ENCODE data around the gene CDKN2B. TPM values are rescaled to one million over a fixed set of nuclear protein-coding genes. Genes with fewer than 3 reads are reported as not detected.
A peak's percentile ranks its signal among the peaks of the same experiment; 100 is the strongest.

Gene CDKN2B
- total RNA-seq, 3 donors from 2014 or later: 7.3 to 70.1 (median 18.4) TPM

GRCh38 chr9:21996438-21996837, 12.7 kb downstream of the CDKN2B start:
- no peak for DNase-seq (ENCODE audit: low spot score in 2 of 2)
- Histone ChIP-seq H3K27ac (no peak overlapping the region), H3K4me1 (no peaks in the 10 kb centered on the region), H3K9me3 (no peaks in the 10 kb centered on the region), H3K4me3 (no peak overlapping the region), H3K36me3 (no peaks in the 10 kb centered on the region), H3K27me3 (peaks cover 0 to 7% of the 10 kb centered on the region in 2 donors)
- TF ChIP-seq, protein P1, sequence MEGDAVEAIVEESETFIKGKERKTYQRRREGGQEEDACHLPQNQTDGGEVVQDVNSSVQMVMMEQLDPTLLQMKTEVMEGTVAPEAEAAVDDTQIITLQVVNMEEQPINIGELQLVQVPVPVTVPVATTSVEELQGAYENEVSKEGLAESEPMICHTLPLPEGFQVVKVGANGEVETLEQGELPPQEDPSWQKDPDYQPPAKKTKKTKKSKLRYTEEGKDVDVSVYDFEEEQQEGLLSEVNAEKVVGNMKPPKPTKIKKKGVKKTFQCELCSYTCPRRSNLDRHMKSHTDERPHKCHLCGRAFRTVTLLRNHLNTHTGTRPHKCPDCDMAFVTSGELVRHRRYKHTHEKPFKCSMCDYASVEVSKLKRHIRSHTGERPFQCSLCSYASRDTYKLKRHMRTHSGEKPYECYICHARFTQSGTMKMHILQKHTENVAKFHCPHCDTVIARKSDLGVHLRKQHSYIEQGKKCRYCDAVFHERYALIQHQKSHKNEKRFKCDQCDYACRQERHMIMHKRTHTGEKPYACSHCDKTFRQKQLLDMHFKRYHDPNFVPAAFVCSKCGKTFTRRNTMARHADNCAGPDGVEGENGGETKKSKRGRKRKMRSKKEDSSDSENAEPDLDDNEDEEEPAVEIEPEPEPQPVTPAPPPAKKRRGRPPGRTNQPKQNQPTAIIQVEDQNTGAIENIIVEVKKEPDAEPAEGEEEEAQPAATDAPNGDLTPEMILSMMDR (IDR thresholded peaks at IDR 0.05): no peak
- no peak for TF ChIP-seq POLR2AphosphoS5 (IDR thresholded peaks at IDR 0.05)
- intact Hi-C loops (cut with DNase I; ENCODE audit: low total_unique reads): no loop called here

DNA sequence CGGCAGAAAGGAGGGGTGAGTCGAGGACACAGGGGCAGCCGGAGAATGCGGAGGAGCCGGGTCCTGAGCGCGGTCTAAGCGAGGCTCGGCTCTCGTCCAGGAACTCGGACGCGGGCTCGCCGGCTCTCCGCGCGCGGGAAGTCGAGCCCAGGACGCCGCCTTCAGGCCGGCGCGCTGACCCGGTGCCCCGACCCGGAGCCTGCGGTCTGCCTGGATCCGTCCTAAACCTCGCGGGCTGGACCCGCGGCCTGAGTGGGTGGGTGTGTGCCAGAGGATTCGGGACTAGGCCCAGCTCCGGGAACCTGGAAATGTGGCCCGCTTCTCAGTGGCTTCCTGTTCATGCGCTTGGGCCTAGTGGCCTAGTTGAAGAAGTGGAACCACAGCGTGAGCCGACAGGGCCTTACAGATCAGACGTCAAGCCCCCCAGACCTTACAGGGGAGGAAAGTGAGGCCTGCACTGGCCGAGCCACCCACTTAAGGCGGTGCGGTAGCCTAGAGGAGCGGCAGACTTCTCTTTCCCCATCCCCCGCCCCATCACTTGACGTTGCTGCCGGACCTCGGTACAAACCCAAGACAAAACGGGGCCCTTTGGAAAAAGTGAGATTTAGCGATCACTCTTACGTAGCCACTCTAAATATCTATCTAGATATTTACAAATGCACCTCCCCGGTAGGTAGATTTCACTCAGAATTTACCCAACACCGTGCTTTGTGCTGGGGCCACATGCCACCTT, 13.3 kb downstream of the CDKN2B start:
- intact Hi-C loops (cut with DNase I; ENCODE audit: low total_unique reads): no loop called here
- DNase-seq (ENCODE audit: low spot score in 2 of 2): no peak
- no peak for TF ChIP-seq POLR2AphosphoS5 (IDR thresholded peaks at IDR 0.05)
- TF ChIP-seq, protein P1 (IDR thresholded peaks at IDR 0.05): no peak
- no peak for TF ChIP-seq POLR2A (IDR thresholded peaks at IDR 0.05)
- Histone ChIP-seq H3K27ac (peak overlapping the region; percentile 56 to 81), H3K4me1 (no peaks in the 10 kb centered on the region), H3K4me3 (peak overlapping the region; percentile 78 to 92 (median 80)), H3K36me3 (no peaks in the 10 kb centered on the region), H3K9me3 (no peaks in the 10 kb centered on the region), H3K27me3 (peaks cover 0 to 10% of the 10 kb centered on the region in 2 donors)

- H3K36me3 ChIP-seq: no peaks in the 10 kb centered on the region
- peak overlapping the region; percentile 56 to 81 for H3K27ac ChIP-seq
- intact Hi-C loops (cut with DNase I; ENCODE audit: low total_unique reads): no loop called here
- peaks cover 0 to 16% of the 10 kb centered on the region in 2 donors for H3K27me3 ChIP-seq
- TF ChIP-seq, protein P1 (IDR thresholded peaks at IDR 0.05): peak in 1 of 3 donors; percentile 16
- peak in 1 of 3 donors; percentile 32 for TF ChIP-seq POLR2AphosphoS5 (IDR thresholded peaks at IDR 0.05)
- no peak for TF ChIP-seq POLR2A (IDR thresholded peaks at IDR 0.05)
- peak in 1 of 2 donors; percentile 37 for DNase-seq (ENCODE audit: low spot score in 2 of 2)
- no peaks in the 10 kb centered on the region for H3K4me1 ChIP-seq
- H3K9me3 ChIP-seq: no peaks in the 10 kb centered on the region
- peak overlapping the region; percentile 78 to 92 (median 80) for H3K4me3 ChIP-seq
Measured at GRCh38 chr9:21995006-21995665, 14.0 kb downstream of the CDKN2B start.

- intact Hi-C loops (cut with DNase I; ENCODE audit: low total_unique reads): no loop called here
- Histone ChIP-seq H3K4me3 (peak within 1 kb of the TSS; percentile 78 to 92 (median 80)), H3K27me3 (peaks cover 0 to 22% of the 10 kb centered on the region in 2 donors), H3K9me3 (no peaks in the 10 kb centered on the region), H3K4me1 (no peaks in the 10 kb centered on the region), H3K36me3 (no peaks in the 10 kb centered on the region), H3K27ac (peak within 1 kb of the TSS; percentile 56 to 81)
- DNase-seq (ENCODE audit: low spot score in 2 of 2): no peak
- TF ChIP-seq POLR2AphosphoS5 (IDR thresholded peaks at IDR 0.05): no peak
- TF ChIP-seq POLR2A (IDR thresholded peaks at IDR 0.05): no peak
- TF ChIP-seq, protein P1 (IDR thresholded peaks at IDR 0.05): no peak
Measured at GRCh38 chr9:21994556-21995005, 14.5 kb downstream of the CDKN2B start, which contains the start of gene CDKN2B-AS1. Gene CDKN2B-AS1 (plus strand): TSS chr9:21994791.

Data from breast epithelium (tissue), 4 donors.